ENCODE data around the gene PRPF31.
A peak's percentile ranks its signal among the peaks of the same experiment; 100 is the strongest.
"Not testable (repeated sequence)": the region's sequence is repeated elsewhere in the genome, so short reads cannot be mapped to it uniquely, and the experiment has no call there.

PRPF31 gene

DNA sequence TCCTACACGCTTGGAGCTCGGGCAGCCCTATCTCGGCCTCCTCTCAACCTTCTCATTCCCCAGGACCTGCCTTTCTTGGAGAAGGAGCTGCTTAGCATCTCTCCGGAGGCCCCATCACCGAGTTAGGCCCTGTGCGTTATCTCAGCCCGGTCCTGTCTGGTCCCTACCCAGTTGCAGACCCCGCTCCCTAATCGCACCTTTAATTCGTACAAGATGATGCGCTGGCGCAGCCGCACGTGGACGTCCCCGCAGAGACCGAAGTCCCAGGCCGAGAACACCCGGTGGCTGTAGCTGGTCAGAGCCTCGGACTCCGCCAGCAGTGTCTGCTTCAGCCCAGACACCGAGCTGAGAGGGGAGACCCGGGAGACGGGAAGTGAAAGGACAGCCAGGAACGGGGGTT is 49.7 kb downstream of the PRPF31 start:
- DNase-seq: no peak

DNA sequence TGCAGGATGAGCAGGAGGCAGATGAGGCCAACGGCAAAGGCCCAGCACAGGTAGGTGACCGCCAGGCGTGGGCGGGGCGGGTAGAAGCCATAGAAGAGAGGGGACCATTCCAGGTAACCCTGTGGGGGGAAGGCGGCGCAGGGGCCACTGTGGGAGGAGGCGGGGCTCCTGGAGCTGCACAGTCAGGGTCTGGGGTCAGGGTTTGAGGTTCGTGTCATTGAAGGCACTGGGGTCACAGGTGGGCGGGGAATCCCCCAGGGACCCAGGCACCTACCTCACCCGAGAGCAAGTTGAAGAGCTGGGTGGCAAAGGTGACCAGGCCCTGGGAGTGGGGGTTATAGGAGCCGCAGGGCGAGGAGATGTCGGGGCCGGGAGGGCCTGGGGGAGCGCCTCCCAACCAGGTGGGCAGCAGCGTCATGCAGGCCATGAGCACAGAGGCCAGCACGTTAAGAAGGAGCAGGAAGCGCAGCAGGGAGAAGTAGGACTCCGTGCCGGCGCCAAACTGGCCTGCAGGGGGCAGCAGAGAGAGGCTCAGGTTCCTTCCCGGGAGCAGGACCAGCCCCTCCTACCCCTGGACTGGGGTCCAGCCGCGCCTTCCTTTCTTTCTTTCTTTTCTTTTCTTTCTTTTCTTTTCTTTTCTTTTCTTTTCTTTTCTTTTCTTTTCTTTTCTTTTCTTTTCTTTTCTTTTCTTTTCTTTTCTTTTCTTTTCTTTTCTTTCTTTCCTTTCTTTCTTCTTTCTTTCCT is 52.8 kb downstream of the PRPF31 start:
- peak; percentile 74 to 84 for DNase-seq

DNA sequence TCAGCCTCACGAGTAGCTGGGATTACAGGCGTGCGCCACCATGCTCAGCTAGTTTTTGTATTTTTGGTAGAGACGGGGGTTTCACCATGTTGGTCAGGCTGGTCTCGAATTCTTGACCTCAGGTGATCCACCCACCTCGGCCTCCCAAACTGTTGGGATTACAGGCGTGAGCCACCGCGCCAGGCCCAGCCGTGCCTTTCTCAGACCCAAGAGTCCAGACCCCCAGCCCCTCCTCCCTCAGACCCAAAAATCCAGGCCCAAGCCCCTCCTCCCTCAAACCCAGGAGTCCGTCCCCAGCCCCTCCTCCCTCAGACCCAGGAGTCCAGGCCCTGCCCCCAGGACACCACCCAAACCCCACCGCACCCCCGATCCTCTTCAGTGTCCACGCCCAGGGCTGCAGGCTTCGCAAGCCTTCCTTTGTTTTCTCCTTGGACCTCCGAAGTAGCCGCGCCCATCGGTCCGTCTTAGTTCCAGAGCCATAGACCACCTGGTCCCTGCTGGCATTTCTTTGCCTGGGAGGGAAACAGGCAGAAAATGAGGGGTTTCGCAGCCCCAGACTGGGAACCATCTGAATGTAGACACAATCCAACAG is 53.7 kb downstream of the PRPF31 start:
- DNase-seq: no peak

DNA sequence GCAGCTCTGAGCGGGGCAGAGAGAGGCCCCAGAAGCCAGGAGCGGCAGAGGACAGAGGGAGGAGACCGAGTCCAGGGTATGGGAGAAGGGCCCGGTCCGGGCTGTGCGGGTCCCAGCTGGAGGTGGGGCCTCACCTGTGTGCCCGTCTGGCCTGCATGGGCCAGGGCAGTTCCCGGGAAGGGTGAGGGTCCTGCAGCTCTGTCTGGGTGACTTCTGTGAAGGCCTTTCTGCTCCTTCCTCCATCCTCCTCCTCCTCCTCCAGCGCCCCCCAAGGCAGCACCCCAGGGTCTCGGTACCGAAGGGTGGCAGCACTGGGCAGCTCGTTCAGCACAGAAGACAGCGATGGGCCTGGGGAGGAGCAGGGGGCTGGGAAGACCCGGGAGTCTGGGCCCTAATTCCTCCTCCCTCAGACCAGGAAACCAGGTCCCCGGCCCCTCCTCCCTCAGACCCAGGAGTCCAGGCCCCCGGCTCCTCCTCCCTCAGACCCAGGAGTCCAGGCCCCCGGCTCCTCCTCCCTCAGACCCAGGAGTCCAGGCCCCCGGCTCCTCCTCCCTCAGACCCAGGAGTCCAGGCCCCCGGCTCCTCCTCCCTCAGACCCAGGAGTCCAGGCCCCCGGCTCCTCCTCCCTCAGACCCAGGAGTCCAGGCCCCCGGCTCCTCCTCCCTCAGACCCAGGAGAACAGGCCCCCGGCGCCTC is 56.3 kb downstream of the PRPF31 start:
- DNase-seq: not testable (repeated sequence)

DNA sequence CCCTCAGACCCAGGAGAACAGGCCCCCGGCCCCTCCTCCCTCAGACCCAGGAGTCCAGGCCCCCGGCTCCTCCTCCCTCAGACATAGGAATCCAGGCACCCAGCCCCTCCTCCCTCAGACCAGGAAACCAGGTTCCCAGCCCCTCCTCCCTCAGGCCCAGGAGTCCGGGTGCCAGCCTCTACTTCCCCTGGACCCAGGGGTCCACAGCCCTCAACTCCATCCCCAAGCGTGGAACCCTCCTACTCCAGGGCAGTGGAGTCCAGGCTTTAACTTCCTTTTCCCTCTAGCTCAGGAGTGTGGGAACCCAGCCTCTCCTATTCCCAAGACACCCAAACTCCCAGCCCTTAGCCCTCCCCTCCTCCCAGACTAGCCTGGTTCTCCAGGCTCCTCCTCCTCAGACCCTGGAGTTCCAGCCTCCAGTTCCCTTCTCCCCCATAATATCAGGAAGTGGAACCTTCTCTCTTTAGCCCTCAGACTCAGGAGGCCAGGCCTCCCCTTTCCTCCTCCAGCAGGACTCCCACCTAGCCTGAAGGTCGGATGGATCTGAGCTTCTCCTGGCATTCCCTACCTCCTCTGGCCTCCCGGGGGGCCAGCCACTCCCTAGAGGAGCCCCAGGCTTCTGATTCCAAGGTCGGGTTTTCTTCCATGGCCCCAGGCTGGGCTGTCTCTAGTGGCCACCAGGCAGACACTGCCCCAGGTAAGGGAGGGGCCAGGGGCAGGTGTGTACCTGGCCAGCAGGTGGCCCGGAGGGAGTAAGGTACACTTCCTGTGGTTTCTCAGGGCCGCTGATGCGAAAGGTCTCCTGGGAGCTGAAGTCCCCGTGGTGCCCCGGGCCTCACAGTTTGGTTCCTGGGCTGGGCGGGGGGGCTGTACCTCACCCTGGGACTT is 57.2 kb downstream of the PRPF31 start, which contains the start of gene TMC4:
Gene TMC4 (minus strand): TSS at position 690 of the 888 bp plus-strand sequence. CDS start 43 bp downstream, at position 647.
- peak in 1 of 2 experiments; percentile 10 for DNase-seq

DNA sequence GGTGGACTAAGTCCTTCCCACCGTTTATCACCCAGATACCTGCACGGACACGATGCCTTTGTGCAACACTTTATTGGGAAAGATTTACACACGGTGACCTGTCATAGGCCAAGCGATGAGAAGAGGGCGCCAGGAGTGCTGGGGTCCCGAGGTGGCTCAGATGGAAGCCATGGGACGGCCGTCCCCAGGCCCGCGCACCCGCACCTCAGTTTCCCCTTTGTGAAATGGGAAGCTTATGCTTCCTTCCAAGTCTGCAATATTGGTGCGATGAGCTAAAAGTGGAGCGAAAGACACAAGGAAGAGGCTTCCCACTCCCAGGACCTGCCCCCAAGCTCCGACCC is 57.8 kb downstream of the PRPF31 start:
- no peak for DNase-seq

DNA sequence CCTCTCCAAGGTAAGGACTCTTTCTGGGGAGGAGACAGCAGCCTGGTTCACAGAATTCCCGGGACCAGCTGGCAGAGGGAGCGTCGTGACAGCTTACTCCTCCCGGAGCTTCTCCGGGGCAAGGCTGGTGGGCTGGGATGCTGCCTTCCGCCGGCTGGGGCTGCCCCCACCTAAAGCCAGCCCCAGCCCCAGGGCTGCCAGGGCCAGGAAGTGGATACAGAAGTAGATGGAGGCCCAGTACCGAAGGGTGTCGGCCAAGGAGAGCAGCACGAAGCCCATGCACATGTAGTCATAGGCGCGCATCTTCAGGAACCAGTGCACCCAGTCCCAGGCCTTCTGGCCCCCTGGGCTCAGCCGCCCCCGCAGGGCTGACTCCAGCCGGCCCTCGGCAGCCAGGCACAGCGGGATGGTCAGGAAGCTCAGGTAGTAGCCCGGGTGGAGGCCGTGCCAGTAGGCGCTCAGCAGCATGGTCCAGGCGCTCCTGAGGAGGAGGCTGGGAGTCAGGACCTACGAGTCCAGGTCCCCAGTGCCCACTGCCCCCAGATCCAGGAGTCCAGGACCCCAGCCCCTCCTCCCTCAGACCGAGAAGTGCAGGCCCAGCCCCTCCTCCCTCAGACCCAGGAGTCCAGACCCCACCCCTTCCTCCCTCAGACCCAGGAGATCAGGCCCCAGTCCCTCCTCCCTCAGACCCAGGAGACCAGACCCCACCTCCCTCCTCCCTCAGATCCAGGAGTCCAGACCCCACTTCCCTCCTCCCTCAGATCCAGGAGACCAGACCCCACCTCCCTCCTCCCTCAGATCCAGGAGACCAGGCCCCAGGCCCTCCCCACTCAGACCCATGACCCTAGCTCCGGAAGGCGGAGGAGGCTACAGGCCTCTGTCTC is 58.6 kb downstream of the PRPF31 start:
- no peak for DNase-seq

DNA sequence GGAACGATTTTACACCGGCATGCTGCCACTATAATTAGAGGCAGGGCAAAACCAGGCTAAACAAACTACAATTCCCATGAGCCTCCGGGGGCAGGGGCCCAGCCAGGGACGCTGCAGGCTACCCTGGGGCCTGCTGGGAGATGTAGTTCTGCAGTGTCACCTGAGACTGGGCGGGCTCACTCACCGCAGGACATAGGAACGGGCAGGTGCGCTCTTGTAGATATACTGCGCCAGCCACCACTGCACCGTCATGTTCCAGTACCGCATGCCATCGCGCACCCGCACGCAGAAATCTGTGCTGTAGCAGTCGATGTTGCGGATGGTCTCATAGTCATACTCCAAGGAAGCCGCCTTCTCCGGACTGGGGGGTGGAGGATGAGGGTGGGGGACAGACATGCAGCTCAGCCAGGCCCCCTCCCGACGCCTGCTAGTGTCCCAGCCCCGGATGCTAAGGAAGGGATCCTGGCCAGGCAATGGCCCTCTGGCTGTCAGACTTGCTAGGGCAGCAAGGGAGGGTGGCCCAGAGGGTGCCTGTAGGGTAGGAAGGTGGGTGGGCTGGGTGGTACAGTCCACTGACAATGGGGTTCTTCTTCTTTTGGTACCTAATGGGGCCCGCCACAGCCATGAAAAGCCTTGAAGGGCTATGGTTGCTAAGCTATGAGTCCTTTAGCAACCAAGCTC is 63.2 kb downstream of the PRPF31 start:
- DNase-seq: peak in 1 of 2 experiments; percentile 13

DNA sequence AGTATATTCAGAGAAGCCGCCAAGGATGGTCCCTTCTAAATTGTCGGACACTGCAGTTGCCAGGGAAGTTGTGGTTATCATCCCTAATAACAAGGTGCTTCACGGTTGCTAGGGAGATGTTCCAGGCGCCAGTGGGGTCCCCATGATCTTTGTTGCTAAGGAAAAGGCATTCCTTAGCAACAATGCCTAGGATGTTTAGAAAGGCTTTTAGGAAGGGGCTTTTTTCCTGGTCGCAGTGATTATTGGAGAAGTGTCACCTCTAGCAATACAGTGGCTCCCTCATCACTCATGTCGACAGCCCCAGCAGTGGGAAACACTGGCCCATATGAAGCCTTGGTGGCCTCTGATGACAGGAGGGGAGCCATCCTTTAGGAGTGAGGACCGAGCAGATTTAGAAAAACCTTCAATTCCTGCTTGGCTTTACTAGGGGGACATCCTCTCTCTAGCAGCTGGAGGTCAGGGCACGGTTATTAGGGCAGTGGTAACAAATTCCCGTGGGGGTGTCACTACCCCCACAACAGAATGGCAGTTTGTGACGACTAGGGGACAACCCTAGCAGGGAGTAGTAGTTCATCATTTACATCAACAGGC is 63.8 kb downstream of the PRPF31 start:
- no peak for DNase-seq

DNA sequence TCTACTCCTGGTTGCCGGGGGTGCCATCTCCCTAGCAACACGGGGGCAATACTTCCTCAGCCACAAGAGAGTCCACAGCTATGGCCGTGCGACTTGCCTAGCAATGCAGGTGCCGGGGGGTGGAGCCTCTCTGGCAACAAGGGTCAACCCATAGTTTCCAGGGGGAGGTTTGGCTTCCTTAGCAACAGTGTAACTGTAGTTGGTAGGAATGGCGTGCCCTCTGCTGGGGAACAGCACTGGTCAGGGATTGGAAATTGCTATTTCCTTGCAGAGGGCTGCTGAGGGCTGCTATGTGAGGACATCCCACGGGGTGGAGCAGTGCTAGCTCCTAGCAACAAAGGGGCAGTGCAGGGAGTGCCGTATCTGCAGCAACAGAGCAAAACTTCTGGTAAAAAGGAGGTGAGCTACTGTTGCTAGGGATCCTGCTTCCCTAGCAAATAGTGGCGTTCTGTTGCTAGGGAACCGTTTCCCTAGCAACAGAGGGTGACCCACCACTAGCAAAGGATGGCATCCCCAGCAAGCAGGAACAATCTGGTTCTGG is 64.4 kb downstream of the PRPF31 start:
- peak in 1 of 2 experiments; percentile 27 for DNase-seq

DNA sequence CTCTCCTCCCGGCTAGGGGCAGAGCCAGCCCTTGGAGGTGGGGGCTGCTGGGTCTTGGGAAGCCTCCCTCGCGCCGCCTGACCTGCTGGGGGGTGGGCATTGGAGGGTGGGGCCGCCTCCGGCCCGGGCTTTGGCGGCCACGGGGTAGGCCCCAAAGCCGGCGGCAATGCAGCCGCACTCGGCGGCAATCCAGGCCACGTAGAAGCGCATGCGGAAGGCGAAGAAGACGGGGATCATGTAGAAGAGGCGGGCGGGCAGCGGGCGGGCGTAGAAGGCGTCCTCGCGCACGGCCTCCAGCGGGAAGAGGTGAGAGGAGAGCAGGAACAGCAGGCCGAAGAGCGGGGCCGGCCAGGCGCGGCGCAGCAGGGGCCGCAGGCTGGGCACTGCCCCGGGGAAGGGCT is 65.1 kb downstream of the PRPF31 start:
- DNase-seq: no peak

All from Kasumi-1 (cell line).